ENCODE results near the gene OR51G2. TPM values are rescaled to one million over a fixed set of nuclear protein-coding genes. Genes with fewer than 3 reads are reported as not detected.

The OR51G2 gene
- total RNA-seq, 1 donor from 2014 or later = not detected

- no peak for DNase-seq (ENCODE audit: low spot score)
These were observed 53.3 kb downstream of the OR51G2 start for GRCh38 chr11:4865855-4866254.

GRCh38 chr11:4863876-4864275 lies 55.3 kb downstream of the OR51G2 start:
- DNase-seq (ENCODE audit: low spot score) = no peak

Other genes with a start within 250 kb of the OR51G2 start
- not detected for gene OR51E2, start 221.5 kb downstream of the OR51G2 start, total RNA-seq
- not detected for gene MMP26, start 214.6 kb downstream of the OR51G2 start, total RNA-seq
- gene OR51F1, start 149.4 kb downstream of the OR51G2 start, total RNA-seq = not detected
- gene OR52R1, start 115.0 kb downstream of the OR51G2 start, total RNA-seq = not detected
- gene OR51F2, start 98.0 kb downstream of the OR51G2 start, total RNA-seq = not detected
- not detected for gene OR51S1, start 70.1 kb downstream of the OR51G2 start, total RNA-seq
- gene OR51T1, start 37.5 kb downstream of the OR51G2 start, total RNA-seq = not detected
- not detected for gene OR51A7, start 15.6 kb downstream of the OR51G2 start, total RNA-seq
- gene OR51G1, start 5.0 kb upstream of the OR51G2 start, total RNA-seq = not detected
- gene OR51A4, start 28.3 kb upstream of the OR51G2 start, total RNA-seq = not detected
- gene OR51A2, start 36.4 kb upstream of the OR51G2 start, total RNA-seq = not detected
- gene OR51L1, start 75.5 kb upstream of the OR51G2 start, total RNA-seq = not detected
- not detected for gene OR52J3, start 127.2 kb upstream of the OR51G2 start, total RNA-seq
- not detected for gene OR52E2, start 140.3 kb upstream of the OR51G2 start, total RNA-seq
- gene OR52E1, start 150.2 kb upstream of the OR51G2 start, total RNA-seq = not detected
- gene OR52A5, start 219.0 kb upstream of the OR51G2 start, total RNA-seq = not detected
- not detected for gene OR52A1, start 235.4 kb upstream of the OR51G2 start, total RNA-seq